GM06990 (cell line): Measurements from ENCODE around the gene PCNX4.
A peak's percentile ranks its signal among the peaks of the same experiment; 100 is the strongest.

Experiments used
- DNase-seq: peaks from one replicate; pipeline ENCODE4 v3.0.0-alpha.2; 2011; ENCODE audit not compliant: insufficient read length; ENCODE audit errors: extremely low read depth
- H3K27me3 ChIP-seq: replicated peaks from 2 replicates; pipeline ENCODE4 v1.6.0; 2011; ENCODE audit warnings: low read length; ENCODE audit not compliant: control insufficient read depth, insufficient read depth
- H3K36me3 ChIP-seq: 2 replicates; pipeline ENCODE4 v1.5.1; 2011; ENCODE audit warnings: low read length; ENCODE audit not compliant: control insufficient read depth, insufficient read depth
- H3K4me3 ChIP-seq: replicated peaks from 2 replicates; pipeline ENCODE4 v1.5.1; 2011; ENCODE audit warnings: low read depth, mild to moderate bottlenecking, control low read depth, low read length
- CTCF ChIP-seq: IDR thresholded peaks from 2 replicates; pipeline ENCODE4 v1.5.1; 2011; ENCODE audit warnings: low read length, control low read depth, mild to moderate bottlenecking, inconsistent platforms; ENCODE audit not compliant: insufficient read depth, poor library complexity, severe bottlenecking

PCNX4 gene

GRCh38 chr14:60204843-60205774, 113.4 kb downstream of the PCNX4 start:
- no peak for TF ChIP-seq CTCF
- DNase-seq = no peak
- peak overlapping the region; percentile 9 for H3K4me3 ChIP-seq

GRCh38 chr14:60206249-60206670, 114.5 kb downstream of the PCNX4 start:
- Histone ChIP-seq H3K27me3 (no peaks in the 10 kb centered on the region), H3K4me3 (no peak overlapping the region), H3K36me3 (no peaks in the 10 kb centered on the region)
- TF ChIP-seq CTCF = no peak
- DNase-seq = no peak

More at GRCh38 chr14:60204843-60205774, 113.4 kb downstream of the PCNX4 start:
- Histone ChIP-seq H3K36me3 (no peaks in the 10 kb centered on the region), H3K27me3 (no peaks in the 10 kb centered on the region)

- no peak for TF ChIP-seq CTCF
- no peaks in the 10 kb centered on the region for H3K27me3 ChIP-seq
- no peaks in the 10 kb centered on the region for H3K36me3 ChIP-seq
- no peak for DNase-seq
- H3K4me3 ChIP-seq = no peak overlapping the region
Measured at GRCh38 chr14:60206837-60207533, 115.3 kb downstream of the PCNX4 start.

- no peak for TF ChIP-seq CTCF
Measured at GRCh38 chr14:60210703-60211102, 119.0 kb downstream of the PCNX4 start.

GRCh38 chr14:60211153-60211552, 119.4 kb downstream of the PCNX4 start:
- no peak overlapping the region for H3K4me3 ChIP-seq
- no peak for DNase-seq
- H3K27me3 ChIP-seq = no peaks in the 10 kb centered on the region
- TF ChIP-seq CTCF = no peak
- no peaks in the 10 kb centered on the region for H3K36me3 ChIP-seq

More at GRCh38 chr14:60210703-60211102, 119.0 kb downstream of the PCNX4 start:
- H3K36me3 ChIP-seq = no peaks in the 10 kb centered on the region
- no peaks in the 10 kb centered on the region for H3K27me3 ChIP-seq
- H3K4me3 ChIP-seq = no peak overlapping the region
- no peak for DNase-seq
